ENCODE data around the gene MPP2.

- TF ChIP-seq RCOR1 (IDR thresholded peaks at IDR 0.05; ENCODE audit: low read length) (no peak), EZH2phosphoT487 (IDR thresholded peaks at IDR 0.05; ENCODE audit: borderline replicate concordance, low read depth) (no peak), EP300 (IDR thresholded peaks at IDR 0.05; ENCODE audit: borderline replicate concordance in 1 of 2, low read depth in 1 of 2, low read length in 1 of 2) (no peak), CTCF (IDR thresholded peaks at IDR 0.05) (no peak), REST (IDR thresholded peaks at IDR 0.05; ENCODE audit: low read depth, low read length) (peak; percentile 81), GABPA (IDR thresholded peaks at IDR 0.05; ENCODE audit: low read depth) (no peak)
Measured at GRCh38 chr17:43952351-43952723, 45.0 kb upstream of the MPP2 start.

Data from SK-N-SH (cell line).